ENCODE results near the gene G0S2.
A peak's percentile ranks its signal among the peaks of the same experiment; 100 is the strongest.

The G0S2 gene

GRCh38 chr1:209674957-209675564 is at the start of gene G0S2:
Gene G0S2, plus strand, starts transcription at chr1:209675412. Its CDS starts 273 bp downstream, at chr1:209675685.
- TF ChIP-seq CTCF (conservative IDR thresholded peaks at IDR 0.05) = no peak
- TF ChIP-seq ZFX (IDR thresholded peaks at IDR 0.05) = no peak
- no peak within 1 kb of the TSS; the same call in 1 of the 2 replicates for H3K27ac ChIP-seq

- no peak overlapping the region for H3K27ac ChIP-seq
- TF ChIP-seq CTCF (conservative IDR thresholded peaks at IDR 0.05) (no peak), ZFX (IDR thresholded peaks at IDR 0.05) (no peak)
Observed at GRCh38 chr1:209625791-209626285, 49.4 kb upstream of the G0S2 start.

- TF ChIP-seq ZFX (IDR thresholded peaks at IDR 0.05) (no peak), CTCF (conservative IDR thresholded peaks at IDR 0.05) (no peak)
- H3K27ac ChIP-seq = no peak overlapping the region
Observed at GRCh38 chr1:209626346-209627026, 48.7 kb upstream of the G0S2 start.

- H3K27ac ChIP-seq = no peak overlapping the region
- TF ChIP-seq CTCF (conservative IDR thresholded peaks at IDR 0.05) (no peak), ZFX (IDR thresholded peaks at IDR 0.05) (no peak)
Observed at GRCh38 chr1:209627027-209627731, 48.0 kb upstream of the G0S2 start.

- TF ChIP-seq ZFX (IDR thresholded peaks at IDR 0.05) (no peak), CTCF (conservative IDR thresholded peaks at IDR 0.05) (peak; percentile 98)
Observed at GRCh38 chr1:209627732-209628196, 47.4 kb upstream of the G0S2 start.

GRCh38 chr1:209628618-209629299 is 46.5 kb upstream of the G0S2 start:
- H3K27ac ChIP-seq = no peak overlapping the region
- TF ChIP-seq ZFX (IDR thresholded peaks at IDR 0.05) = no peak

More at GRCh38 chr1:209627732-209628196, 47.4 kb upstream of the G0S2 start:
- no peak overlapping the region for H3K27ac ChIP-seq

GRCh38 chr1:209629621-209630382 is 45.4 kb upstream of the G0S2 start:
- H3K27ac ChIP-seq = no peak overlapping the region
- TF ChIP-seq CTCF (conservative IDR thresholded peaks at IDR 0.05) = no peak
- TF ChIP-seq ZFX (IDR thresholded peaks at IDR 0.05) = no peak

Data from C4-2B (cell line).